Urothelium cell line (cell line): ENCODE results near the gene GOLIM4.

Experiments
- DNase-seq: peaks from one replicate; pipeline ENCODE4 v3.0.0; 2011; ENCODE audit warnings: low spot score, mixed read lengths
- FAIRE-seq: peaks from 2 replicates; lab custom pipeline; 2011; peaks lifted over from hg19 to GRCh38; lab: Jason Lieb, UNC

GOLIM4 gene

DNA sequence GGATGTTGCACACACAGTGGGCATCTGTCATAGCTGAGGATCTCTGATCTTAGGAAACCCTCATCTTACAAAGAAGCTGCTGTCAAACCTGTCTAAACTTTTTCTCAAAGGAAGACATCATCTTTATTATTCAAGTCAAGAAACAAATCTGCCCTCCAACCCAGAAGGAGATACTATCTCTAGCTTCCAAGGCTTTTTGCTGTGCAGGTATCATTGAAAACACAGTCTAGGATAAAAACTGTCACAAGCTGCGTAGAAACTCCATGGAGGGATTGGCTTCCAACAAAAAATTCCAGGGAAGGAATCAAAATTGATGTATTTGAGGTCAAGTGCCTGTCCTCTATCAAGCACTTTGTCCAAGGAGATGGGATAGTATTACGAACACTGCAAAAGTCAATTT, 89.1 kb downstream of the GOLIM4 start:
- no peak for FAIRE-seq

DNA sequence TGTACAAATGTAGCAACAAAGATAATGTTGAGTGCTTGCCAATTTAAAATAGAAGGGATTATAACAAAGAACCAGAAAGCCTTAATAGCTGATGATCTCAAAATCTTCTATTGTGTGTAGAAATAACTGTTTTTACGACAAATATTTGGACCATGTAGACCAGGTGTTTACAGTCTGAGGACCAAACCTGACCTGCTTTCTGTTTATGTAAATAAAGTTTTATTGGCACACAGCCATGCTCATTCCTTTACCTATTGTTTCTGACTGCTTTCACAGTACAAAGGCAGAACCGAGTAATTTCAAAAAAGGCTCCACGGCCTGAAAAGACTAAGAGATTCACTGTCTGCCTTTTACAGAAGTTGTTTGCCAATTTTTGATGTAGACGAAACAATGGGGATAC, 91.8 kb downstream of the GOLIM4 start:
- no peak for FAIRE-seq
- no peak for DNase-seq

More for the DNA sequence above, 89.1 kb downstream of the GOLIM4 start:
- no peak for DNase-seq

DNA sequence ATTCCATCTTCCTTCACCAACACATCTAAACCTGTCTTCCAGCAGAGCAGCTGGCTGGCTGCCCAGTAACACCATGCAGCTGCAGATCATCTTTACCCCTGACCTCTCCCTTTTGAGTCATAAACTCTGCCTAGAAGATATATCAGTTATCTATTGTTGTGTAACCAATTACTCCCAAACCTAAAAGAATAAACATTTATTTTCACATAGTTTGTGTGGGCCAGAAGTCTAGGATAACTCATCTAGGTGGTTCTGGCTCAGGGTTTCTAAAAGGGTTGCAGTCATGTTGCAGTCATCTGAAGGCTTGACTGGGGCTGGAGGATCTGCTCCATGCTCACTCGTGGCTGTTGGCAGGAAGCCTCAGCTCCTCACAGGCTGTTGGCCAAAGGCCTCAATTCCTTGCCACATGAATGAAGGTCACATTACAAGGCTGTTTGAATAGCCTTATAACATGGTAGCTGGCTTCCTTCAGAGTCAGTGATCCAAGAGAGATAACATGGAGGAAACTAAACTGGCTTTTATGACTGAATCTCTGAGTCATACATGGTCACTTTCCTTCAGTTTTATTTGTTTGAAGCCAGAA, 92.8 kb downstream of the GOLIM4 start:
- FAIRE-seq: no peak
- peak; percentile 3 for DNase-seq

DNA sequence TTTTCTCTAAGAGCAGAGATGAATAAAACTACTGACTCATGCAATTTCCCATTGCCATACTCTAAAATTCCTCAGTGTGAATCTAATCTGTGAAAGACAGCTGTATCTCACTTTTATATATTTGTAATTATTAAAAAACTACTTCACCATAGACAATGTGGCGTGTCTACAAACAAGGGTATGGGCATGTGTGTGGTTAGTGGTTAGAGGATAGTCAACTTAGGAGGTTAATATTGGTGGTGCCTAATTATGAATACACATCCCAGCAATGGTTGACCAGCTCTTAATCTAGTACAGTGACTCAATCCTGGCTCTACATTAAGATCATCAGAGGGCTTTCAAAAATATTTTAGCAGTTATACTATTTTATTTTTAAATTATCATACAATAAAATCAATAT, 94.5 kb downstream of the GOLIM4 start:
- DNase-seq: no peak
- FAIRE-seq: no peak

DNA sequence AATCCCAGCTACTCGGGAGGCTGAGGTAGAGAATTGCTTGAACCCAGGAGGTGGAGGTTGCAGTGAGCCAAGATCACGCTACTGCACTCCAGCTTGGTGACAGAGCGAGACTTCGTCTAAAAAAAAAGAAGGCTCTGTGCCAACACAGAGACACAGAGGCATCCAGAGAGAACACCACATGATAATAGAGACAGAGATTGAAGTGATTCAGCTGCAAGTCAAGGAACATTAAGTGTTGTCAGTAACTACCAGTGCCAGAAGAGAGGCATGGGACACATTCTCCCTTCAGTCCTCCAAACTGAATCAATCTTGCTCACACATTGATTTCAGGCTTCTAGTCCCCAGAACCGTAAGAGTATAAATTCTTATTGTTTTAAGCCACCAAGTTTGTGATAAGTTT, 97.5 kb downstream of the GOLIM4 start:
- FAIRE-seq (no peak), DNase-seq (no peak)

DNA sequence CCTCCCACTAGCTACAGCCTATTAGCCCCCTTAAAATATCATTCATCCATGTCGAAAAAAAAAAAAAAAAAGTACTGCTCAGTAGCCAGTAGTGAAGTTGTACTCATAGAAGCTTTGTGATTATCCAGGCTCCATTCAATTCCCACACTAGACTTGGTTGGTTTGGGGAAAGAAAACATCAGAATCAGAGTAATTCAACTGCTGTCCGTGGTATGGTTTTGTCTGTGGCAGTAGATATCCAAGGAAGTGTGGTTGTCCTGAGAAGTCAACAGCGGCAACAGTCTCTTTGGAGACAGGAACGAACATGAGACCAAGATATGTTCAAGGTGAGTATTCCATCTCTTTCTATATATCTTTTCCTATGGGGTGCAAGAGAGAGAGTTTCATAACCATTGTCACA, 99.2 kb downstream of the GOLIM4 start:
- DNase-seq: no peak
- no peak for FAIRE-seq

DNA sequence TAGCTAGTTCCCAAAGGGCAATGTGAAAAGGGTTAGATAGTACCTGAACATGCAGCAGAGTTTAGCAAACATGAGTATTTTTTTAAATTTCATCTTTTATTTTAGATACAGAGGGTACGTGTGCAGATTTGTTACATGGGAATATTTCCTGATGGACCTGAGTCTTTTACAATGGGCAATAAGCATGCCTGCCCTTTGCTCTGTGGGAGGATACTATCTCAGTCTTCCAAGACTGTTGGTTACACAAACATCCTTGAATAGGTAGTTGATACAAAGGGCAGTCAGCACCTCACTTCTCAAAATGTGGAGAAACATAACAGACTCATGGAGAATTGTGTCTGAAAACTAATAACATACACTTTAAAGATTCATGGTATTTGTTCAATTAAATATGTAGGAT, 103.3 kb downstream of the GOLIM4 start:
- DNase-seq (no peak), FAIRE-seq (no peak)

DNA sequence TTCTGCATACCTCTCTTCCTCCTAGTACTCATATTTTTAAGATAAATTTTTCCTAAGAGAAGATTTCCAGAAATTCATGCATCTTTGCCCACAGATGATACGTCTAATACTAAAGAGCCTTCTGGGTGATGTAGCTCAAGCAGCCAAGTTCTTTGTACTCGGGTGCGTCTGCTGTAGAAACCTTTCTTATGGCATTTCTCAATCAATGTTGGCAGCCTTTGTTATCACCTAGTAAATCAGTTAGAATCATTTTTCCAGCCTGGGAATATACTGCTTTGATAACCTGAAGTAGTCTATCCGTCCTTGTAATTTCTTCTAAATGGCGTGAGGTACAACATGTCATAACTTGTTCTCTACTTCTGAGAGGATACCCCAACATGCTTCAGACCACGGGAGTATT, 104.5 kb downstream of the GOLIM4 start:
- DNase-seq (no peak), FAIRE-seq (no peak)

DNA sequence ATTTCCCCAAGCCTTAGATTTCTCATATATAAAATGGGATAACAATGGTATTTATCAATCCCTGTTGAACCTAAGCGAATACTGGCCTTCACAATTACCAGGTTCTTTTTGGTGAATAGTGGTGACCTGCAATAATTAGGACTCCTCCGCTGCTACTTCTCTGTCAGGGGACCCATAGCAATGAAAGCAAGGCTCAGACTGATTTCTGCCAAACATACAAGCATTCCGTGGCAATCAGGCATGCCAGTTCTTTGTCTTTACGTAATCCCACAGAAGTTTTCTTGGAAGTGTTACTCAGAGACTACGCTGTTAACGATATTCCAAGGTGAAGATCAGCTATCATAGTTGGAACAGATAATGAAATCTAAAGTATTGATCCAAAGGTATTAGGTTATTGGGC, 105.7 kb downstream of the GOLIM4 start:
- FAIRE-seq: no peak

DNA sequence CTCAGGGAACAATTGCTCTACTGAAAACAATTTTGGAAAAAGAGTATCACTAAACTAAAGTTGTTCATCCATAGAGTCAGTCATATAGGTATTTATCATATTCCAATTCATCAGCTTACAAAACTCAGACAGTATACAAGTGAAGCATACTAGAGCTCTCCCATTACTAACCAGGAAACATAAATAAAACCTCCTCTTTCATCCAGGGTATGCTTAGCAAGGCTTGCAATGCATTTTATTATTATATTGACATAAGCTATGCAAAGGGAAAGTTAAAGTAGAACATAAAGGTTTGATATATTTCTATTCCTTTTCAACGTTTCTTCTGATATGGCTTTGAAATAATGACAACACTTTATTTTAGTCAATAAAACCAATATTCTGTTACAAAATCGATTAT, 106.7 kb downstream of the GOLIM4 start:
- DNase-seq: no peak
- FAIRE-seq: no peak

More for the DNA sequence above, 105.7 kb downstream of the GOLIM4 start:
- DNase-seq: no peak

DNA sequence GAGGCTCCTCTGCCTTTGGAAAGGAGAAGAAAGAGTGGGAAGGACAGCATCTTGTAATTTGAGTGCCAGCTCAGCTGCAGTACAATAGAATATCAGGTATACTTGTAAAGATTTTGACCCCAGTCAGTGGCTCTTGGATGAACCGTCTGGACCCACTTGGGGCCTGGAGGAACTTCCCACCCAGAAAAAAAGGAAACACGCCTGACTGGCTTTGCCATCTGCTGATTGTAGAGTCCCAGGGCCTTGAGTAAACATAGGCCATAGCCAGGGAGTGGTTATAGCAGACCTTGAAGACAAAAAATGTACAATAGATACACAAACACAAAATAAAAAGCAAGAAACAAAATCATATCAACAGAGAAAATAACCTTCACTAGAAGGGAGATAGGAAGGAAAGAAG, 112.1 kb downstream of the GOLIM4 start:
- DNase-seq: no peak
- no peak for FAIRE-seq

DNA sequence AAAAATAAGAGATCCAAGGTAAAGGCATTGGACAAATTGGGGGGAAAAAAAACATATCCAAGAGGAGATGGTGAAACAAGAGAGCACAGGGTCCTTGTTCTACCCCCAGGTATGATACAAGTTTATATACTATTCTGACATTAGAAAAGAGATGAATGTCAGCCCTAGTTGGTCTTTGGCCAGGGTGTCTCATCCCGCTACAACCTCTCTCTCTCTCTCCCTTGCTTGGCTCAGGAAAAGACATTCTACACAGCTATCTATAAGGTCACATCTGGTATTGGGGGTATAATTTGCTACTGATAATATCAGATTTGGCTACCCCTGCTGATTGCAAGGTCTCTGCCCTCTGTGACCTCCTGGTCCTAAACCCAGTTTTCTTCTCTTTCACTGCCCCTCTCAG, 117.2 kb downstream of the GOLIM4 start:
- FAIRE-seq (no peak), DNase-seq (no peak)

DNA sequence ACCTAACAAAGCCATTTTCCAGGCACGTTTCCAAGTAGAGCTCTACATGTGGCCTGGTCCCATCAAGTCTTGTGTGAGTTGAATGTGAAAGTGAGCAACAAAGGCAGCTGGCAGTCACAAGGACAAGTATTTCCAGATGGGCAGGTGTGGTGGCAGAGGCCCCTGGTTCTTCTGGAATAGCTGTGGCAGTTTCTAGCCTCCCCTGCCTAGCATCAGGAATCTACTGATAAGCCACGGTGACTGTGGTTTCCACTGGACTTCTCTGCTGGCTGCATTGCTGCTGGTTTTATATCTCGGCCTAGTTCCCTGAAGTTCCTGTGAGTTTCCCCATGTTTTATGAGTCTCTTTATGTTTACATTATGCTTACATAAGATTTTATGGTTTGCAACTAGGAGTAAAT, 117.7 kb downstream of the GOLIM4 start:
- FAIRE-seq (no peak), DNase-seq (no peak)

DNA sequence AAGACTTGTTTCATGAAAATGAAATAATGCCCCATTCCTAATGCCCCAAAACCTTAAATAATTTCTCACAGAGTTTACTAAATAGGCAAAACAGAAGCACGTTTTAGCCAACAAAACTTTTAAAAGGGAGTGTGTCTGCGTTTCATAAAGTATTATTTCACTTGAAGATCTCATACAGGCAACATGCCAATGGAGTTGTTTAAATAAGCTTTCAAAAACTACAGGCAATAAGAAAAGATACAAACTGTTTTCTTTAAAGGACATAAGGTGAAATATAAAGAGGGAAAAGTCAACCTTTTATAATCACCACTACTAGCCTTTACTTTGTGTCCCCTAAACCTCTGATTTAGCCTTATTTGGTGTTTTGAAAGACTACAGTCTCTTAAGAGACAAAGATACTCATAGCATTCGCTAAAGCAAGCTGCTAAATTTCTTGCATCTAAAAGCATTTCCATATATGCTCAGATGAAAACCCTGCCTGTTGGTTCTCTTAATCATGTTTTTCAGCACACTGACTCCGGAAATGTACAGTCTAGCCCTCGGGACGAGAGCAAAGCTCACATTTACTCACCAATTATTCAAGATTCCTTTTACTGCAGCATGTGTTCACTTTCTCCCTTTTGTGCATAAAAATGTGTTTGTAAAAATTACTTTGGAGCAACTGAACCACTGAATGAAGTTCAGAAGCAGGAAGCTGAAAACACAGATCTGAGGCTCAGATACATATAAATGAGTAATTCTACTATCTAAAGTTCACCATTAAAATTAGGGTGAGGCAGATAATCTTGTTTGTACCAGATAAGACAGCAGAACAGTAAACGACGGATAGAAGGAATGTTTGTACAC, 119.0 kb downstream of the GOLIM4 start:
- DNase-seq (no peak), FAIRE-seq (no peak)

DNA sequence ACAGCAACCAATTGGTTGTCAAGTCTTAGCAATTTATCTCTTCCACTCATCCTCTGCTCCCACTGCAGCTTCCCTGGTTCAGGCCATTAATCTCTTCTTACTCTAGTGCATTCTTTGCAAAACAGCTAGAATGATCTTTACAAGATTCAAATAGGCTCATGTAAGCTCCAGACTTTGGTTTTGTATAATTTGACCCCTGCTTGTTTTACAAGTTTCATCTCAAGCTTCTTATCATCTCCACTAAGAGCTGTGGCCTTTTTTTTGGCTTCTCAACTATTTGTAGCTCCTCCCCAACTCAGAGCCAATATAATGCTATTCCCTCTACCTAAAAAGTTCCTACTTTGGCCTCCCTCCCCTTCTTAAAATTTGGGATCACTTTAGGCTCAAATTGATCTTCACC, 121.8 kb downstream of the GOLIM4 start:
- no peak for DNase-seq
- FAIRE-seq: no peak

DNA sequence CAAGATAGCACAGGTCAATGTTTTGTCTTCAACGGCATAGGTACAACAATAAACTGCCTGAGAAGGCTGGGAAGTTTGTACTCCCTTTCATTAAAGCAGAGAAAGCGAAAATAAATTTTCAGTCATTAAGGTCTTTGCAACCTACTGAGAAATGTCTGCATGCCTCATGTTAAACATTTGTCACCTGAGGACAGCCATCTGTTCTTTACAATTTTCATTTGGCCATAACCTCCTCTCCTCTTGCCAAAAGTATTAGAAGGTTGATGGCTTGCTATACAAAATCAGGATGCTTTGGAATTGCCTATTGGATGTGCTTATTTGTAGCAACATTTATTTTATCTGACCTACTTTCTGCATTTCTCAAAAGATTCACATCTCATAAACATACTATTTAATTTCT, 122.7 kb downstream of the GOLIM4 start:
- no peak for FAIRE-seq
- no peak for DNase-seq

DNA sequence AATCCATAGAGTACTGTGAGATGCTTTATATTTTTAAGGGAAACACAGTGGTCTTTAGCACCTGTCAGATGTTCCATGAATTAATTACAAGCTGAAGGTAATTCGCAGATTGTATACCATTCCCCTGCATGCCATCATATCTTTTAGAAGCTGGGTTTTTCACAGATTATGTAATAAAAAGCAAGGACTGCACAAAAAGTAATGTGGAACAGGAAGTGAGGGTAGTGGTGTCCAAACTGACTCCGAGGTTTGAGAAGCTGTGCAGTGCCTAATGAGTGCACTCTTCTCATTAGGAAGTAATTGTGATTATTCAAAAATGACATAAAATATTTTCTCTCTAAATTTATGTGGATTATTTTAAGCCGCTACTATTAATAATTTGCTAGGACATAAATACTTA, 123.2 kb downstream of the GOLIM4 start:
- no peak for DNase-seq
- no peak for FAIRE-seq

DNA sequence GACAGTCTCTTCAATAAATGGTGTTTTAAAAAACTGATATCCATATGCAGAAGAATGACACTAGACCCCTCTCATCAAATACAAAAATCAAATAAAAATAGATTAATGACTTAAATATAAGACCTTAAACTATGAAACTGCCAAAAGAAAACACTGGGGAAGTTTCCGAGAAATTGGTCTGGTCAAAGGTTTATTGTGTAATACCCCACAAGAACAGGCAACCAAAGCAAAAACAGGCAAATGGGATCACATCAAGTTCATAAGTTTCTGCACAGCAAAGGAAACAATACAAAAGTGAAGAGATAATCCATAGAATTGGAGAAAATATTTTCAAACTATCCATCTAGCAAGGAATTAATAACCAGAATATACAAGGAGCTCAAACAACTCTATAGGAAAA, 126.2 kb downstream of the GOLIM4 start:
- no peak for DNase-seq
- FAIRE-seq: no peak

DNA sequence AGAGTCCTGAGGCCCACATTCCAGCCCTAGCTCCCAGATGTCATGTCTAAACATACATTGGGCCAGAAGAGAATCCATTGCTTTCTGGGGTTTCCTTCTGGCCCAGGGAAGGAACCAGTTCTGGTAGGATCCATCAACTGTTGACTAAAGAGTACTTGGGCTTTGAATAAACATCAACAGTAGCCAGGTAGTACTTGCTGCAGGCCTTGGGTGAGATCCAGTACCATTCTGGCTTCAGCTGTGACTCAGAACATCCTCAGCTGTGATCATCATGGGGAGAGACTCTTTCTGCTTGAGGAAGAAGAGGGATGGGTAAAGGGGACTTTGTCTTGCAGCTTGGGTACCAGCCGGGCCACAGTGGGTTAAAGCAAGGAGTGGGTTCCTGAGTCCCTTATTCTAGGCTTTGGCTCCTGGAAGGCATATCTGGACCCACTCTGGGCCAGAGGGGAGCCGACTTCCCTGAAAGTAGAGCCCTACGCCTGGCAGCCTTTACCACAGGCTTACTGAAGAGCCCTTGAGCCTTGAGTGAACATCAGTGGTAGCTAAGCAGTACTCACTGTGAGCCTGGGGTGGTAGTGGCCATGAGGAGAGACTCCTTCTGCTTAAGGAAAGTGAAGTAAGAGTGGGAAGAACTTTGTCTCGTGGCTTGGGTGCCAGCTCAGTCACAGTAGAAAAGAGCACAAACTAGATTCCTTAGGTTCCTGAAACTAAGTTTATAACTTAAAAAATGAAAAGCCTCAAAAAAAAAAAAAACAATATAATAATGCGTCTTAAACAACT, 128.3 kb downstream of the GOLIM4 start:
- FAIRE-seq (no peak), DNase-seq (no peak)
